ENCODE data around the gene FAM13A.

FAM13A gene

DNA sequence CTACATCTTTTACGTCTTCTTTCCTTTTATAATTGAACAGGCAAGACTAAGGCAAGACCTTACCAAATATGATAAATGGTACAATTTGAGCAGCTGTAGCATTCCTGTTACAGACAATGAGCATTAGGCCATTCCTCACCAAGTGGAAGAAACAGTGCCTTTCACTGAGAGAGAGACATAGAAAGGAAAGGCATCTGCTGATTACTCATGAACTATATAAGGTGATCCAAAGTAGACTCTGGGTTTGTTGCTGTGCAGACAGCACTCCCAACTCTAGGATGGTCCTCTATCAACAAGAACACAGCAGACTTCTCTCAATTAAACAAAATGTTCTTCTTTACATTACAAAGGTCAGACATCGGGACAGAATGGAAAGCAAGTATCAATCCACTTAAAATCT is 91.9 kb downstream of the FAM13A start:
- DNase-seq (ENCODE audit: extremely low read depth, insufficient read length): no peak
- H3K27me3 ChIP-seq (replicated peaks; ENCODE audit: control insufficient read depth, insufficient read depth, low read length): no peaks in the 10 kb centered on the region; the same call in 1 of the 2 replicates
- TF ChIP-seq, protein P1, sequence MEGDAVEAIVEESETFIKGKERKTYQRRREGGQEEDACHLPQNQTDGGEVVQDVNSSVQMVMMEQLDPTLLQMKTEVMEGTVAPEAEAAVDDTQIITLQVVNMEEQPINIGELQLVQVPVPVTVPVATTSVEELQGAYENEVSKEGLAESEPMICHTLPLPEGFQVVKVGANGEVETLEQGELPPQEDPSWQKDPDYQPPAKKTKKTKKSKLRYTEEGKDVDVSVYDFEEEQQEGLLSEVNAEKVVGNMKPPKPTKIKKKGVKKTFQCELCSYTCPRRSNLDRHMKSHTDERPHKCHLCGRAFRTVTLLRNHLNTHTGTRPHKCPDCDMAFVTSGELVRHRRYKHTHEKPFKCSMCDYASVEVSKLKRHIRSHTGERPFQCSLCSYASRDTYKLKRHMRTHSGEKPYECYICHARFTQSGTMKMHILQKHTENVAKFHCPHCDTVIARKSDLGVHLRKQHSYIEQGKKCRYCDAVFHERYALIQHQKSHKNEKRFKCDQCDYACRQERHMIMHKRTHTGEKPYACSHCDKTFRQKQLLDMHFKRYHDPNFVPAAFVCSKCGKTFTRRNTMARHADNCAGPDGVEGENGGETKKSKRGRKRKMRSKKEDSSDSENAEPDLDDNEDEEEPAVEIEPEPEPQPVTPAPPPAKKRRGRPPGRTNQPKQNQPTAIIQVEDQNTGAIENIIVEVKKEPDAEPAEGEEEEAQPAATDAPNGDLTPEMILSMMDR (IDR thresholded peaks at IDR 0.05; ENCODE audit: insufficient read depth, low read length, poor library complexity, severe bottlenecking): no peak
- no peaks in the 10 kb centered on the region for H3K36me3 ChIP-seq (ENCODE audit: control insufficient read depth, insufficient read depth, low read length)
- no peak overlapping the region for H3K4me3 ChIP-seq (replicated peaks; ENCODE audit: low read depth, low read length)

DNA sequence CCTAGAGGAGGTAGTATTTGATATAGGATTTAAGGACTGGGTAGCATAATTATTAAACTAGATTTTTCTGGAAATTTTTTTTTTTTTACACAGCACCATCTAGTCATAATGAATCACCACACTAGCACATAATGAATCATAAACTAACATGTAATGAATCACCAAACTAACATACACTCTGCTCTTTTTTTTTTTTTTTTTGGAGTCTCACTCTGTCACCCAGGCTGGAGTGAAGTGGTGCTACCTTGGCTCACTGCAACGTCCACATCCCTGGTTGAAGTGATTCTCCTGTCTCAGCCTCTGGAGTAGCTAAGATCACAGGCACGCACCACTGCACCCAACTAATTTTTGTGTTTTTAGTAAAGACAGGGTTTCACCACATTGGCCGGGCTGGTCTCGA is 92.5 kb downstream of the FAM13A start:
- Histone ChIP-seq H3K27me3 (replicated peaks; ENCODE audit: control insufficient read depth, insufficient read depth, low read length) (no peaks in the 10 kb centered on the region; the same call in 1 of the 2 replicates), H3K36me3 (ENCODE audit: control insufficient read depth, insufficient read depth, low read length) (no peaks in the 10 kb centered on the region), H3K4me3 (replicated peaks; ENCODE audit: low read depth, low read length) (no peak overlapping the region)
- TF ChIP-seq, protein P1 (IDR thresholded peaks at IDR 0.05; ENCODE audit: insufficient read depth, low read length, poor library complexity, severe bottlenecking): no peak
- no peak for DNase-seq (ENCODE audit: extremely low read depth, insufficient read length)

DNA sequence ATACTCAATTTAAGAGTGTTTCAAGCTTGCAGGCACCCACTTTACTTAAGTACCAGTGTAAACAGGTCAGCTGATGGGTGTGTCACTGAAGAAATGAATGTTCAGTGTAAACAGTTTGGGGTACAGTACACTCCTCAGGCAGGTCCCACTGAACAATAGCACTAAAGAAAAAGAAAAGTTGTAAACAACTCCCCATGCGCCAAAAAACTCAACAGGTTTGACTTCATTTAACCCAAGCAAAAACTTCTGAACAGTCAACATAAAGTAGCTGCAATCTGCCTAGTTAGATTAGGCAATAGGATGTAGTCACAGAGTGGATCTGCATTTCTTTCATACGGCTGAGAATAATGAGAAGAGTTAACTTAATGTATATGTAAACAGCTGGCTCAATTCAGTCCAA is 93.2 kb downstream of the FAM13A start:
- TF ChIP-seq, protein P1 (IDR thresholded peaks at IDR 0.05; ENCODE audit: insufficient read depth, low read length, poor library complexity, severe bottlenecking): no peak
- no peak for DNase-seq (ENCODE audit: extremely low read depth, insufficient read length)
- Histone ChIP-seq H3K4me3 (replicated peaks; ENCODE audit: low read depth, low read length) (no peak overlapping the region), H3K27me3 (replicated peaks; ENCODE audit: control insufficient read depth, insufficient read depth, low read length) (no peaks in the 10 kb centered on the region; the same call in 1 of the 2 replicates), H3K36me3 (ENCODE audit: control insufficient read depth, insufficient read depth, low read length) (no peaks in the 10 kb centered on the region)

DNA sequence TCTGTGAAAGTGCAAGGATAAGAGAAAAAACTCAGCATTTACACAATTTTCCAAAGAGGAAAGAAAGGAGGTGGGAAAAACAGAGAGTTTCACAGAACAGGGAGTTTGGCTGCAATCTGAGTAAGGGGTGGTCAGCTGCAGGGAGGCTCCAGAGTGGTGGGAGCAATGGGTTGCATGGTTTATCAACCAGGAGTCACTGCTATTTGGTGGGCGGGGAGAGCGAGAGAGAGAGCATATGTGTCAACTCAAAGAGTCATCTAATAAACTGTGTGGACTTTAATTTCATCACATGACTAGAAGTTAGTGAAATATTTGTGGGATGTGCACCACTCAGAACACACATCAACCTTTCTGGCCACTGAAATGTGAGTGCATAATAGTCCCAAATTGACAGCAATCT is 94.6 kb downstream of the FAM13A start:
- no peaks in the 10 kb centered on the region; the same call in 1 of the 2 replicates for H3K27me3 ChIP-seq (replicated peaks; ENCODE audit: control insufficient read depth, insufficient read depth, low read length)
- no peak overlapping the region for H3K4me3 ChIP-seq (replicated peaks; ENCODE audit: low read depth, low read length)
- H3K36me3 ChIP-seq (ENCODE audit: control insufficient read depth, insufficient read depth, low read length): no peaks in the 10 kb centered on the region
- no peak for DNase-seq (ENCODE audit: extremely low read depth, insufficient read length)
- TF ChIP-seq, protein P1 (IDR thresholded peaks at IDR 0.05; ENCODE audit: insufficient read depth, low read length, poor library complexity, severe bottlenecking): no peak

DNA sequence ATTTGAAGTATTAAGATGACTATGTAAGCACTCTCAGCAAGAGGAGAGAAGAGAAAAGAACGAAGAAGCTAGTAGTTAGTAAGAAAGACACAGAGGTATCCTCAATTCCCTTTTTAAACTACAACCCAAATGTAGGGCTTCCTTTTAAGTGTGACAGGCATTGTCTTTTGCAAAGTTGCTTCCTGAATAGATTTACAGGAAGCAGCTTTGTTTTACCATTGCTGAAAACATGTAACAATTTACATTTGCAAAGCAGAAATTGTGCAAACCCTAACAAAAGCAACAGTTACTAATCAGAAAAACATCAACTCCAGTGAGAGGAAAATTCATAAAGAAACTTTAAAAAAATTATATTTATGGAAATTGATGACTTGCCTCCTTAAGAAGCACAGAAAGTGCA is 96.4 kb downstream of the FAM13A start:
- no peak overlapping the region for H3K4me3 ChIP-seq (replicated peaks; ENCODE audit: low read depth, low read length)
- no peak for DNase-seq (ENCODE audit: extremely low read depth, insufficient read length)
- TF ChIP-seq, protein P1 (IDR thresholded peaks at IDR 0.05; ENCODE audit: insufficient read depth, low read length, poor library complexity, severe bottlenecking): no peak
- H3K27me3 ChIP-seq (replicated peaks; ENCODE audit: control insufficient read depth, insufficient read depth, low read length): no peaks in the 10 kb centered on the region; the same call in 1 of the 2 replicates
- no peaks in the 10 kb centered on the region for H3K36me3 ChIP-seq (ENCODE audit: control insufficient read depth, insufficient read depth, low read length)

DNA sequence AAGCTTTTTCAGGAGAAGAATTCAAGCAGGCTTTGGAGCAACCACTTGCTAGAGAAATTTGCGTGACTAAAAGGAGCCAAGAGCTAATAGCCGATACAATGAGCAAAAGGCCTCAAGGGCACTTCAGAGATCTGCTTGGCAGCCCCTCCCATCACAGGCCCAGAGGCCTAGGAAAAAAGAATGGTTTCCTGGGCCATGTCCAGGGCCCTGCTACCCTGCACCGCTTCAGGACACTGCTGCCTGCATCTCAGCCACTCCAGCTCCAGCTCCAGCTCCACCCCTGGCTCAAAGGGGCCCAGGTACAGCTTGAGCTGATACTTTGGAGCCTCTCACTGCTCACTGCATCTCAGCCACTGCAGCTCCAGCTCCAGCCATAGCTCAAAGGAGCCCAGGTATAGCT is 98.9 kb downstream of the FAM13A start:
- Histone ChIP-seq H3K27me3 (replicated peaks; ENCODE audit: control insufficient read depth, insufficient read depth, low read length) (no peaks in the 10 kb centered on the region; the same call in 1 of the 2 replicates), H3K36me3 (ENCODE audit: control insufficient read depth, insufficient read depth, low read length) (no peaks in the 10 kb centered on the region), H3K4me3 (replicated peaks; ENCODE audit: low read depth, low read length) (no peak overlapping the region)
- TF ChIP-seq, protein P1 (IDR thresholded peaks at IDR 0.05; ENCODE audit: insufficient read depth, low read length, poor library complexity, severe bottlenecking): no peak
- no peak for DNase-seq (ENCODE audit: extremely low read depth, insufficient read length)

Measured in GM06990 (cell line).